CD4-positive, alpha-beta T cell treated with Interleukin-4 for 4 hours (primary cell): ENCODE measurements around the gene FHOD3.

Experiments used
- DNase-seq: peaks from one replicate; pipeline ENCODE4 v3.0.0-alpha.2; 2020

The FHOD3 gene

GRCh38 chr18:36643061-36643460 is 345.5 kb downstream of the FHOD3 start:
- DNase-seq = no peak

- DNase-seq = no peak
These were observed 351.3 kb downstream of the FHOD3 start for GRCh38 chr18:36648803-36649202.

- DNase-seq = no peak
These were observed 351.7 kb downstream of the FHOD3 start for GRCh38 chr18:36649205-36649604.

GRCh38 chr18:36650266-36650665 is 352.8 kb downstream of the FHOD3 start:
- DNase-seq = no peak

- no peak for DNase-seq
These were observed 353.4 kb downstream of the FHOD3 start for GRCh38 chr18:36650906-36651305.

GRCh38 chr18:36652503-36652902 is 355.0 kb downstream of the FHOD3 start:
- DNase-seq = no peak

- no peak for DNase-seq
These were observed 355.8 kb downstream of the FHOD3 start for GRCh38 chr18:36653141-36653869.

- no peak for DNase-seq
These were observed 356.4 kb downstream of the FHOD3 start for GRCh38 chr18:36653870-36654269.

- no peak for DNase-seq
These were observed 357.6 kb downstream of the FHOD3 start for GRCh38 chr18:36655074-36655473.

- DNase-seq = no peak
These were observed 358.4 kb downstream of the FHOD3 start for GRCh38 chr18:36655930-36656329.

- no peak for DNase-seq
These were observed 361.1 kb downstream of the FHOD3 start for GRCh38 chr18:36658611-36659010.

- DNase-seq = no peak
These were observed 362.8 kb downstream of the FHOD3 start for GRCh38 chr18:36660311-36660710.

GRCh38 chr18:36661999-36662398 is 364.5 kb downstream of the FHOD3 start:
- DNase-seq = no peak

GRCh38 chr18:36663312-36663711 is 365.8 kb downstream of the FHOD3 start:
- DNase-seq = no peak

- no peak for DNase-seq
These were observed 368.4 kb downstream of the FHOD3 start for GRCh38 chr18:36665952-36666351.

- DNase-seq = no peak
These were observed 370.3 kb downstream of the FHOD3 start for GRCh38 chr18:36667811-36668210.

- no peak for DNase-seq
These were observed 370.8 kb downstream of the FHOD3 start for GRCh38 chr18:36668349-36668748.

- no peak for DNase-seq
These were observed 375.2 kb downstream of the FHOD3 start for GRCh38 chr18:36672437-36673344.

GRCh38 chr18:36673452-36673851 is 375.9 kb downstream of the FHOD3 start:
- DNase-seq = no peak

- DNase-seq = no peak
These were observed 377.6 kb downstream of the FHOD3 start for GRCh38 chr18:36675076-36675475.

- DNase-seq = no peak
These were observed 378.0 kb downstream of the FHOD3 start for GRCh38 chr18:36675542-36675941.

- DNase-seq = no peak
These were observed 379.1 kb downstream of the FHOD3 start for GRCh38 chr18:36676629-36677028.

- no peak for DNase-seq
These were observed 382.5 kb downstream of the FHOD3 start for GRCh38 chr18:36680042-36680441.

GRCh38 chr18:36685580-36685979 is 388.1 kb downstream of the FHOD3 start:
- DNase-seq = no peak
